HG03025 (cell line): ENCODE results near the gene AP4M1.

Experiments
- ATAC-seq: cut with Tn5 transposase; IDR thresholded peaks from one replicate; pipeline ENCODE4 v1.9.1; 2021; ENCODE audit warnings: mild to moderate bottlenecking, moderate library complexity; ENCODE audit not compliant: unreplicated experiment, low FRiP score

AP4M1 gene

GRCh38 chr7:100101016-100101862 is at the start of gene AP4M1, which contains the start of gene MCM7:
TSS of gene AP4M1 (plus strand) at chr7:100101643. CDS start at chr7:100101715, 72 bp downstream.
TSS of gene MCM7 (minus strand) at chr7:100101397. CDS start at chr7:100101294, 103 bp downstream.
- peak; percentile 81 for ATAC-seq

- ATAC-seq = no peak
Measured at GRCh38 chr7:100053215-100053614, 48.2 kb upstream of the AP4M1 start.

- no peak for ATAC-seq
Measured at GRCh38 chr7:100057006-100057405, 44.4 kb upstream of the AP4M1 start.

GRCh38 chr7:100059251-100059739 is 42.1 kb upstream of the AP4M1 start:
- ATAC-seq = no peak

- no peak for ATAC-seq
Measured at GRCh38 chr7:100061518-100062193, 39.8 kb upstream of the AP4M1 start.

- no peak for ATAC-seq
Measured at GRCh38 chr7:100063376-100063775, 38.1 kb upstream of the AP4M1 start.

GRCh38 chr7:100064162-100064561 is 37.3 kb upstream of the AP4M1 start:
- no peak for ATAC-seq

- no peak for ATAC-seq
Measured at GRCh38 chr7:100065452-100066186, 35.8 kb upstream of the AP4M1 start.

- no peak for ATAC-seq
Measured at GRCh38 chr7:100066953-100067352, 34.5 kb upstream of the AP4M1 start.

- ATAC-seq = no peak
Measured at GRCh38 chr7:100069991-100070390, 31.5 kb upstream of the AP4M1 start.

GRCh38 chr7:100071018-100071723 is 30.3 kb upstream of the AP4M1 start:
- no peak for ATAC-seq

GRCh38 chr7:100072462-100072861 is 29.0 kb upstream of the AP4M1 start:
- ATAC-seq = no peak

GRCh38 chr7:100074841-100075240 is 26.6 kb upstream of the AP4M1 start:
- ATAC-seq = no peak

- no peak for ATAC-seq
Measured at GRCh38 chr7:100075418-100075817, 26.0 kb upstream of the AP4M1 start.

- no peak for ATAC-seq
Measured at GRCh38 chr7:100077205-100077604, 24.2 kb upstream of the AP4M1 start.

GRCh38 chr7:100079024-100079560 is 22.4 kb upstream of the AP4M1 start:
- no peak for ATAC-seq

GRCh38 chr7:100080907-100081534 is 20.4 kb upstream of the AP4M1 start:
- no peak for ATAC-seq

- peak; percentile 77 for ATAC-seq
Measured at GRCh38 chr7:100081535-100082102, 19.8 kb upstream of the AP4M1 start, which contains the start of gene ZNF3. TSS of gene ZNF3 (minus strand) at chr7:100081723. CDS start at chr7:100077357, 4,366 bp downstream.

- ATAC-seq = no peak
Measured at GRCh38 chr7:100082978-100083377, 18.5 kb upstream of the AP4M1 start.
